Thoracic aorta (tissue), 2 donors: ENCODE results near the gene FHIT. TPM values are rescaled to one million over a fixed set of nuclear protein-coding genes. Genes with fewer than 3 reads are reported as not detected.

ENCODE experiments used
- ATAC-seq: fragments of 150-250 bp; one replicate; pipeline ENCODE4 v1.8.0; 2017; ENCODE audit warnings: low read depth; ENCODE audit not compliant: insufficient number of reproducible peaks, low FRiP score
- DNase-seq: peaks from one replicate; pipeline ENCODE4 v3.0.0-alpha.2; 2020; ENCODE audit warnings: low spot score
- H3K27ac ChIP-seq, 2 donors: fragments of 200-600 bp; sonication (generic); 1 replicate in 1 of 2; 2 replicates in 1 of 2; pipeline ENCODE4 v1.5.1; 2016; ENCODE audit warnings: mild to moderate bottlenecking in 2 of 2, moderate library complexity in 2 of 2
- H3K27me3 ChIP-seq: fragments of 200-600 bp; sonication (generic); replicated peaks from 2 replicates; pipeline ENCODE4 v1.6.0; 2016; ENCODE audit warnings: mild to moderate bottlenecking; ENCODE audit not compliant: insufficient read depth
- H3K36me3 ChIP-seq: fragments of 200-600 bp; sonication (generic); one replicate; pipeline ENCODE4 v1.5.1; 2016
- H3K4me1 ChIP-seq, 2 donors: fragments of 200-600 bp; sonication (generic); 1 replicate in 1 of 2; 2 replicates in 1 of 2; pipeline versions ENCODE4 v1.5.1 to v1.6.0; 2016; ENCODE audit warnings: low read depth in 2 of 2, mild to moderate bottlenecking in 1 of 2; ENCODE audit not compliant: control insufficient read depth in 1 of 2
- H3K4me3 ChIP-seq: fragments of 200-600 bp; sonication (generic); 2 replicates; pipeline ENCODE4 v1.5.1; 2016; ENCODE audit warnings: mild to moderate bottlenecking
- H3K9me3 ChIP-seq: fragments of 200-600 bp; sonication (generic); 2 replicates; pipeline ENCODE4 v1.5.1; 2016
- total RNA-seq, 2 donors: library from RNA; depleted of rRNA; stranded (reverse); fragments of >200 nt; gene quantifications; one replicate each; pipeline versions ENCODE4 v1.1.0 to v1.2.3, GENCODE V29; 2016
- TF ChIP-seq, protein P1 (sequence below): fragments of 200-600 bp; sonication (generic); IDR thresholded peaks from one replicate; pipeline ENCODE4 v1.5.1; 2019; ENCODE audit warnings: antibody characterized with exemption

Gene FHIT
- total RNA-seq, 2 donors from 2014 or later = 2.0 to 2.3 TPM

- Histone ChIP-seq H3K9me3 (no peaks in the 10 kb centered on the region), H3K27me3 (no peaks in the 10 kb centered on the region), H3K4me3 (no peak overlapping the region), H3K27ac (no peak overlapping the region), H3K36me3 (no peaks in the 10 kb centered on the region), H3K4me1 (no peaks in the 10 kb centered on the region)
- TF ChIP-seq, protein P1, sequence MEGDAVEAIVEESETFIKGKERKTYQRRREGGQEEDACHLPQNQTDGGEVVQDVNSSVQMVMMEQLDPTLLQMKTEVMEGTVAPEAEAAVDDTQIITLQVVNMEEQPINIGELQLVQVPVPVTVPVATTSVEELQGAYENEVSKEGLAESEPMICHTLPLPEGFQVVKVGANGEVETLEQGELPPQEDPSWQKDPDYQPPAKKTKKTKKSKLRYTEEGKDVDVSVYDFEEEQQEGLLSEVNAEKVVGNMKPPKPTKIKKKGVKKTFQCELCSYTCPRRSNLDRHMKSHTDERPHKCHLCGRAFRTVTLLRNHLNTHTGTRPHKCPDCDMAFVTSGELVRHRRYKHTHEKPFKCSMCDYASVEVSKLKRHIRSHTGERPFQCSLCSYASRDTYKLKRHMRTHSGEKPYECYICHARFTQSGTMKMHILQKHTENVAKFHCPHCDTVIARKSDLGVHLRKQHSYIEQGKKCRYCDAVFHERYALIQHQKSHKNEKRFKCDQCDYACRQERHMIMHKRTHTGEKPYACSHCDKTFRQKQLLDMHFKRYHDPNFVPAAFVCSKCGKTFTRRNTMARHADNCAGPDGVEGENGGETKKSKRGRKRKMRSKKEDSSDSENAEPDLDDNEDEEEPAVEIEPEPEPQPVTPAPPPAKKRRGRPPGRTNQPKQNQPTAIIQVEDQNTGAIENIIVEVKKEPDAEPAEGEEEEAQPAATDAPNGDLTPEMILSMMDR = no peak
- DNase-seq = no peak
- ATAC-seq = no peak
Measured at GRCh38 chr3:60887574-60887973, 363.7 kb downstream of the FHIT start.

GRCh38 chr3:60886518-60886917 lies 364.7 kb downstream of the FHIT start:
- TF ChIP-seq, protein P1 = no peak
- ATAC-seq = no peak
- no peaks in the 10 kb centered on the region for H3K4me1 ChIP-seq
- DNase-seq = no peak
- no peaks in the 10 kb centered on the region for H3K36me3 ChIP-seq
- no peaks in the 10 kb centered on the region for H3K27me3 ChIP-seq
- H3K9me3 ChIP-seq = no peaks in the 10 kb centered on the region
- no peak overlapping the region for H3K27ac ChIP-seq
- no peak overlapping the region for H3K4me3 ChIP-seq

DNA sequence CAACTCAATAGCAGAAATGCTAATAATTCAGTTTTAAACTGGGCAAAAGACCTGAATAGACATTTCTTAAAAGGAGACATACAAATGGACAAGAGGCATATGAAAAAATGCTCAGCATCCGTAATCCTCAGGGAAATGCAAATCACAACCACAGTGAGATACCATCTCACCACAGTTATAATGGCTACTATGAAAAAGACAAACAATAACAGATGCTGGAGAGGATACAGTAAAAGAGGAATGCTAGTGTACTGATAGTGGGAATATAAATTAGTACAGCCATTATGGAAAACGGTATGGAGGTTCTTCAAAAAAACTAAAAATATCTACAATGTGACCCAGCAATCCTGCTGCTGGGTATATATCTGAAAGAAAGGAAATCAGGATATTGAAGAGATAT lies 367.2 kb downstream of the FHIT start:
- no peak for DNase-seq
- Histone ChIP-seq H3K27me3 (no peaks in the 10 kb centered on the region), H3K4me3 (no peak overlapping the region), H3K4me1 (no peaks in the 10 kb centered on the region), H3K27ac (no peak overlapping the region), H3K36me3 (no peaks in the 10 kb centered on the region), H3K9me3 (peaks cover 9% of the 10 kb centered on the region)
- TF ChIP-seq, protein P1 = no peak
- no peak for ATAC-seq

DNA sequence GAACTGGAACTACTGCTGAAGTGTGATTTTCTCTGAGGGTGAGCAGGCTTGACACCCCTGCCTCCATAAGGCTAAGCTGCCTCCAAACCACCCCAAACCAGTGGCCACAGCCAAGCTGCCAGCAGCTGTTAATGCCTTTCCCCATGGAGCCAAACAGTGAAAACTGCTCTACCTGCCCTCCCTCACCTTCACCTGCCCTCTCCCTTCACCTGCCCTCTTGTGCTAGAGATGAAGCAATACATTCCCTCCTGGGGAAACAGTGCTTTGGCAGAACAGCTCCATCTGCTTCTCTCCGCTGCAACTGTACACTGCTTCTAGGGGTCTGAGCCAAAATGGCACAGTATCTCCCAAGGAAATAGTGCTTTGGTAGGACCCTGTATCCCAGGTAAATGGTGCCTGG lies 374.1 kb downstream of the FHIT start:
- H3K36me3 ChIP-seq = no peaks in the 10 kb centered on the region
- no peak for ATAC-seq
- TF ChIP-seq, protein P1 = no peak

DNA sequence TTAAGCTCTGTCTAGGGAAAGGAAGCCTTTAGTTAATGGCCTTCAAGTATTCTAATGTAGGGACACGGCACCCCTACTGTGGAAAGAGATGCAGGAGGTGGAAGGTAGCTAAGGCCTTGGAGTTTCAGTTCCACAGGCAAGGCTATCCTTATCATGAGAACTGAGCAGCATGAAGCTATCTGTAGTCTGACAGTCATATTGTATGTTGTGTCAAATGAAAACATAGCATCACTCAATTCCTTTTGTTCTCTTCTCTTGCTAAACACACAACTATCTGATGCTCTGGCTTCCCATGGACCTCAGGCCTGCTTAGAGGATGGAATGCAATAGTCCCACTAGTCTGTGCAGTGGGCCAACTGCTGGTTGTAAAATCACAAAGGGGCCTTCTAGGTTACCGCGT lies 380.9 kb downstream of the FHIT start:
- no peak overlapping the region for H3K4me3 ChIP-seq
- H3K9me3 ChIP-seq = no peaks in the 10 kb centered on the region
- DNase-seq (no peak), ATAC-seq (no peak)
- H3K36me3 ChIP-seq = no peaks in the 10 kb centered on the region
- TF ChIP-seq, protein P1 = no peak
- no peak overlapping the region for H3K27ac ChIP-seq
- H3K4me1 ChIP-seq = no peaks in the 10 kb centered on the region
- H3K27me3 ChIP-seq = no peaks in the 10 kb centered on the region

More for the DNA sequence above, 374.1 kb downstream of the FHIT start:
- Histone ChIP-seq H3K27ac (no peak overlapping the region), H3K27me3 (no peaks in the 10 kb centered on the region), H3K4me3 (no peak overlapping the region), H3K4me1 (no peaks in the 10 kb centered on the region), H3K9me3 (peaks cover 9% of the 10 kb centered on the region)
- no peak for DNase-seq
